PC-9 (cell line): ENCODE results near the gene RALGAPA2.

Source experiments
- EZH2 ChIP-seq: fragments of 200-600 bp; sonication (generic); IDR thresholded peaks from 2 replicates; pipeline ENCODE4 v1.8.0; 2017; ENCODE audit warnings: antibody characterized with exemption, low read depth
- TF ChIP-seq, protein P1 (sequence below): fragments of 200-600 bp; sonication (generic); conservative IDR thresholded peaks from 2 replicates; pipeline ENCODE4 v1.6.1; 2017; ENCODE audit warnings: mixed run types, antibody characterized with exemption, mild to moderate bottlenecking, moderate library complexity

DNA sequence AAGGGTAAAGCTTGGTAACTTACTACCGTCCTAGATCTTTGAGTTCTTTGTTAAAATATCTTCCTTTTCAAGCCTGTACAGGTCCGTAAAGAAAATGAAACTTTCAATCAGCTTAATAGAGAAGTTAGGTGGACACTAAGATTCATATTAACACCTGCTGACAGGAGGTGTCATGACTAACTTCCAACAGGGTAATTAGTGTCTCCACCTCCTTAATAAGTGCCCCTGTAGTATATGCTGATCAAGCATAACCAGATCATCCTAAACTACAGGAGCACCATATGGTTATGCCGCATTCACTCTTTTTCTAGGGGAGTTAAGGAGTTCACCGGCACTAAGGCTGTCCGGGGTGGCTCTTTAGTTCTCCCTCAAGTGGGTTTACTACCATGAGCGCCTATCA, 23.9 kb upstream of the RALGAPA2 start:
- TF ChIP-seq, protein P1, sequence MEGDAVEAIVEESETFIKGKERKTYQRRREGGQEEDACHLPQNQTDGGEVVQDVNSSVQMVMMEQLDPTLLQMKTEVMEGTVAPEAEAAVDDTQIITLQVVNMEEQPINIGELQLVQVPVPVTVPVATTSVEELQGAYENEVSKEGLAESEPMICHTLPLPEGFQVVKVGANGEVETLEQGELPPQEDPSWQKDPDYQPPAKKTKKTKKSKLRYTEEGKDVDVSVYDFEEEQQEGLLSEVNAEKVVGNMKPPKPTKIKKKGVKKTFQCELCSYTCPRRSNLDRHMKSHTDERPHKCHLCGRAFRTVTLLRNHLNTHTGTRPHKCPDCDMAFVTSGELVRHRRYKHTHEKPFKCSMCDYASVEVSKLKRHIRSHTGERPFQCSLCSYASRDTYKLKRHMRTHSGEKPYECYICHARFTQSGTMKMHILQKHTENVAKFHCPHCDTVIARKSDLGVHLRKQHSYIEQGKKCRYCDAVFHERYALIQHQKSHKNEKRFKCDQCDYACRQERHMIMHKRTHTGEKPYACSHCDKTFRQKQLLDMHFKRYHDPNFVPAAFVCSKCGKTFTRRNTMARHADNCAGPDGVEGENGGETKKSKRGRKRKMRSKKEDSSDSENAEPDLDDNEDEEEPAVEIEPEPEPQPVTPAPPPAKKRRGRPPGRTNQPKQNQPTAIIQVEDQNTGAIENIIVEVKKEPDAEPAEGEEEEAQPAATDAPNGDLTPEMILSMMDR: no peak
- TF ChIP-seq EZH2: no peak
